HG03469 (cell line): Measurements from ENCODE around the gene PFKFB4.

ENCODE experiments used
- ATAC-seq: cut with Tn5 transposase; IDR thresholded peaks from one replicate; pipeline ENCODE4 v1.9.1; 2021; ENCODE audit warnings: mild to moderate bottlenecking, moderate library complexity, moderate number of reproducible peaks; ENCODE audit not compliant: unreplicated experiment

Gene PFKFB4

GRCh38 chr3:48556796-48557626, at the start of gene PFKFB4:
PFKFB4 (minus strand) TSS chr3:48556803; CDS start chr3:48556777, 26 bp downstream.
- ATAC-seq = peak; percentile 66

GRCh38 chr3:48601622-48601994, 45.0 kb upstream of the PFKFB4 start:
- no peak for ATAC-seq

GRCh38 chr3:48600711-48601621, 44.4 kb upstream of the PFKFB4 start:
- no peak for ATAC-seq

GRCh38 chr3:48599509-48600285, 43.1 kb upstream of the PFKFB4 start:
- no peak for ATAC-seq

GRCh38 chr3:48599077-48599501, 42.5 kb upstream of the PFKFB4 start:
- no peak for ATAC-seq

GRCh38 chr3:48598323-48599076, 41.9 kb upstream of the PFKFB4 start:
- ATAC-seq = no peak

- ATAC-seq = no peak
Measured at GRCh38 chr3:48597408-48597800, 40.8 kb upstream of the PFKFB4 start.

GRCh38 chr3:48596676-48597407, 40.2 kb upstream of the PFKFB4 start:
- ATAC-seq = no peak

- no peak for ATAC-seq
Measured at GRCh38 chr3:48596157-48596556, 39.6 kb upstream of the PFKFB4 start.

- no peak for ATAC-seq
Measured at GRCh38 chr3:48595526-48596121, 39.0 kb upstream of the PFKFB4 start.

- ATAC-seq = no peak
Measured at GRCh38 chr3:48595075-48595525, 38.5 kb upstream of the PFKFB4 start, which contains the start of gene COL7A1. COL7A1 (minus strand) TSS chr3:48595329; CDS start chr3:48595159, 170 bp downstream.

GRCh38 chr3:48594417-48595049, 37.9 kb upstream of the PFKFB4 start:
- ATAC-seq = no peak

GRCh38 chr3:48593337-48593736, 36.7 kb upstream of the PFKFB4 start:
- no peak for ATAC-seq

- ATAC-seq = no peak
Measured at GRCh38 chr3:48592519-48593087, 36.0 kb upstream of the PFKFB4 start.

GRCh38 chr3:48591886-48592518, 35.4 kb upstream of the PFKFB4 start:
- no peak for ATAC-seq

GRCh38 chr3:48591436-48591835, 34.8 kb upstream of the PFKFB4 start:
- no peak for ATAC-seq

GRCh38 chr3:48588230-48588629, 31.6 kb upstream of the PFKFB4 start:
- ATAC-seq = no peak

- no peak for ATAC-seq
Measured at GRCh38 chr3:48587686-48588085, 31.1 kb upstream of the PFKFB4 start.
